IMR-90 (cell line): ENCODE measurements around the gene SLC22A2.

Experiments
- FOS ChIP-seq: fragments of 150-350 bp; IDR thresholded peaks from 2 replicates; pipeline ENCODE4 v1.6.1; 2016; ENCODE audit warnings: low read depth, low read length
- RFX5 ChIP-seq: IDR thresholded peaks from 2 replicates; pipeline ENCODE4 v1.8.0; 2012; ENCODE audit warnings: low read depth, mild to moderate bottlenecking, low read length, moderate library complexity
- TF ChIP-seq, protein P1 (sequence below): conservative IDR thresholded peaks from 2 replicates; pipeline ENCODE4 v1.5.1; 2012; ENCODE audit warnings: mild to moderate bottlenecking, low read depth, low read length, improper control_type of control experiment

DNA sequence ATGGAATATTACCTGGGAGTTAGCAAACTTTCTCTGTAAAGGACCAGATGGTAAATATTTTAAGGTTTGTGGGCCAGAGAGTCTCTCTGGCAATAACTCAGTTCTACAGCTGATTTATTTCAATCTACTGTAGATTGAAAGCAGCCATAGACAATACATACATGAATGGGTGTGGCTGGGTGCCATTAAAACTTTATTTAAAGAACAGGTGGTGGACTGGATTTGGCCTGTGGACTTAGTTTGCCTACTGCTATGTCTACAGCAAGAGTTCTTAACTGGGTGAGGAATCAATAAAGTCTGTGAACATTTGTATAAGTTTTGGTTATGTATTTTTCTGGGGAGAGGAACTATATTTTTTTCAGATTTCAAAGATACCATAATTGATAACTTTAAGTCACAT, 55.1 kb downstream of the SLC22A2 start:
- TF ChIP-seq, protein P1, sequence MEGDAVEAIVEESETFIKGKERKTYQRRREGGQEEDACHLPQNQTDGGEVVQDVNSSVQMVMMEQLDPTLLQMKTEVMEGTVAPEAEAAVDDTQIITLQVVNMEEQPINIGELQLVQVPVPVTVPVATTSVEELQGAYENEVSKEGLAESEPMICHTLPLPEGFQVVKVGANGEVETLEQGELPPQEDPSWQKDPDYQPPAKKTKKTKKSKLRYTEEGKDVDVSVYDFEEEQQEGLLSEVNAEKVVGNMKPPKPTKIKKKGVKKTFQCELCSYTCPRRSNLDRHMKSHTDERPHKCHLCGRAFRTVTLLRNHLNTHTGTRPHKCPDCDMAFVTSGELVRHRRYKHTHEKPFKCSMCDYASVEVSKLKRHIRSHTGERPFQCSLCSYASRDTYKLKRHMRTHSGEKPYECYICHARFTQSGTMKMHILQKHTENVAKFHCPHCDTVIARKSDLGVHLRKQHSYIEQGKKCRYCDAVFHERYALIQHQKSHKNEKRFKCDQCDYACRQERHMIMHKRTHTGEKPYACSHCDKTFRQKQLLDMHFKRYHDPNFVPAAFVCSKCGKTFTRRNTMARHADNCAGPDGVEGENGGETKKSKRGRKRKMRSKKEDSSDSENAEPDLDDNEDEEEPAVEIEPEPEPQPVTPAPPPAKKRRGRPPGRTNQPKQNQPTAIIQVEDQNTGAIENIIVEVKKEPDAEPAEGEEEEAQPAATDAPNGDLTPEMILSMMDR = no peak
- TF ChIP-seq RFX5 (no peak), FOS (no peak)
